Mucosa of descending colon (tissue), 3 donors: ENCODE results near the gene MIGA2. TPM values are rescaled to one million over a fixed set of nuclear protein-coding genes. Genes with fewer than 3 reads are reported as not detected.
A peak's percentile ranks its signal among the peaks of the same experiment; 100 is the strongest.

Experiments
- ATAC-seq: fragments of 200-7000 bp; cut with Tn5 transposase; one replicate; pipeline ENCODE4 v1.9.1; 2020; ENCODE audit warnings: mild to moderate bottlenecking, moderate library complexity
- DNase-seq, 3 donors: peaks; one replicate each; pipeline ENCODE4 v3.0.0-alpha.2; 2020
- H3K36me3 ChIP-seq: fragments of 200-600 bp; one replicate; pipeline ENCODE4 v1.8.0; 2021; ENCODE audit warnings: low read depth, mild to moderate bottlenecking
- H3K4me1 ChIP-seq: fragments of 200-600 bp; one replicate; pipeline ENCODE4 v1.8.0; 2021; ENCODE audit warnings: low read depth, mild to moderate bottlenecking
- H3K4me3 ChIP-seq: fragments of 200-600 bp; one replicate; pipeline ENCODE4 v1.8.0; 2021; ENCODE audit warnings: mild to moderate bottlenecking
- H3K9me3 ChIP-seq: fragments of 200-600 bp; one replicate; pipeline ENCODE4 v1.8.0; 2021; ENCODE audit warnings: mild to moderate bottlenecking
- intact Hi-C, 2 donors: fragments of 100-400 bp; cut with DNase I in 1 of 2; cut with micrococcal nuclease in 1 of 2; formaldehyde crosslinking; loops; one replicate each; pipeline versions ENCODE4 v1.11.0 to v1.11.1; 2022; cut with DNase I, micrococcal nuclease
- total RNA-seq, 3 donors: library from RNA; stranded (reverse); fragmentation: NEBNext Ultra II Directional in 2 of 3; extraction: Animal tissue kit (Norgen Biotek cat#: 25700) in 2 of 3; gene quantifications; one replicate each; pipeline versions ENCODE4 v1.2.1 to v1.2.4, GENCODE V29; 2021 to 2023
- TF ChIP-seq, protein P1 (sequence below): fragments of 200-600 bp; IDR thresholded peaks from one replicate; pipeline ENCODE4 v1.8.0; 2022; ENCODE audit warnings: antibody characterized with exemption, mild to moderate bottlenecking
- donor health status: DM: no; HTN: no; CAD: no; lungs with moderate emphysema.
- donor health status: DM: no; HTN: no; CAD: no.
- donor health status: DM: no; HTN: yes; CAD: no.

The MIGA2 gene
- total RNA-seq, 3 donors from 2014 or later: 56.2 to 89.4 (median 57.1) TPM

- H3K4me3 ChIP-seq: no peak overlapping the region
- no peaks in the 10 kb centered on the region for H3K4me1 ChIP-seq
- TF ChIP-seq, protein P1, sequence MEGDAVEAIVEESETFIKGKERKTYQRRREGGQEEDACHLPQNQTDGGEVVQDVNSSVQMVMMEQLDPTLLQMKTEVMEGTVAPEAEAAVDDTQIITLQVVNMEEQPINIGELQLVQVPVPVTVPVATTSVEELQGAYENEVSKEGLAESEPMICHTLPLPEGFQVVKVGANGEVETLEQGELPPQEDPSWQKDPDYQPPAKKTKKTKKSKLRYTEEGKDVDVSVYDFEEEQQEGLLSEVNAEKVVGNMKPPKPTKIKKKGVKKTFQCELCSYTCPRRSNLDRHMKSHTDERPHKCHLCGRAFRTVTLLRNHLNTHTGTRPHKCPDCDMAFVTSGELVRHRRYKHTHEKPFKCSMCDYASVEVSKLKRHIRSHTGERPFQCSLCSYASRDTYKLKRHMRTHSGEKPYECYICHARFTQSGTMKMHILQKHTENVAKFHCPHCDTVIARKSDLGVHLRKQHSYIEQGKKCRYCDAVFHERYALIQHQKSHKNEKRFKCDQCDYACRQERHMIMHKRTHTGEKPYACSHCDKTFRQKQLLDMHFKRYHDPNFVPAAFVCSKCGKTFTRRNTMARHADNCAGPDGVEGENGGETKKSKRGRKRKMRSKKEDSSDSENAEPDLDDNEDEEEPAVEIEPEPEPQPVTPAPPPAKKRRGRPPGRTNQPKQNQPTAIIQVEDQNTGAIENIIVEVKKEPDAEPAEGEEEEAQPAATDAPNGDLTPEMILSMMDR: peak; percentile 48
- H3K9me3 ChIP-seq: no peaks in the 10 kb centered on the region
- peaks cover 8% of the 10 kb centered on the region for H3K36me3 ChIP-seq
- ATAC-seq (peak; percentile 84), DNase-seq (peak; percentile 50 to 75 (median 66))
- intact Hi-C loops: no loop called here
These were observed 29.9 kb upstream of the MIGA2 start for GRCh38 chr9:129006328-129007034.

DNA sequence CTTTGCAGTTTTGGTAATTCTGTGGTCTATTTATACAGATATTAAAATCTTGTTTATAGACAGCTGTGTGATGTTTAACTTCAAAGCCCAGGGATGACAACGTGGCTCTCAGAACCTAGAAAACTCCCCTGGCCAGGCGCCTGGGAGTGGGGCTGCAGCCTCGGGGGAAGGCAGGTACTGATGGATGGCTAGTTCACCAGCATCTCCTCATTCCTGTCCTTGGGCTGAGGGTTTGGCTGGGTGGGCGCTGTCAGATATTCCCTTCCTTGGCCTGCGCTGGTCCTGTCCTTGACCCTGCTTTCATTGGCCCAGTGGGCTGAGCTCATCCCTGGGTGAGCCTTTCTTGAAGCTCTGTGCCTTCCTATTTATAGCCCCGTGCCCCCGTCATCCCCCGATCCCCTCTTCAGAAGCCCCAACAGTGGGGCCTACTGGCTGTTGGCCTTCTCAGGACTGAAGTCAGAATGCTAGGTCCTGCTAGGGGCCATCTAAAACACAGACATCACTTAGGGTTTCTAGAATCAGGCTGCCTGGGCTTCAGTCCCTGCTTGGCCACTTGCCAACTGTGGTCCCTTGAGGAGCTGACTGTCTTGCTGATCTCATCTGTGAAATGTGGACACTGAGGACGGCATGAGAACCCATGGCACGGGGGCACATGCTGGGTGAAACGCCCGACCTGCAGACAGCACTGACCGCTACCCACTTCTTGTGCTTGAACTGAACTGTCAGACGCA lies 29.2 kb upstream of the MIGA2 start:
- Histone ChIP-seq H3K4me3 (no peak overlapping the region), H3K36me3 (peaks cover 8% of the 10 kb centered on the region), H3K9me3 (no peaks in the 10 kb centered on the region), H3K4me1 (no peaks in the 10 kb centered on the region)
- ATAC-seq: no peak
- TF ChIP-seq, protein P1: no peak
- peak in 1 of 3 donors; percentile 36 for DNase-seq
- intact Hi-C loops: no loop called here

DNA sequence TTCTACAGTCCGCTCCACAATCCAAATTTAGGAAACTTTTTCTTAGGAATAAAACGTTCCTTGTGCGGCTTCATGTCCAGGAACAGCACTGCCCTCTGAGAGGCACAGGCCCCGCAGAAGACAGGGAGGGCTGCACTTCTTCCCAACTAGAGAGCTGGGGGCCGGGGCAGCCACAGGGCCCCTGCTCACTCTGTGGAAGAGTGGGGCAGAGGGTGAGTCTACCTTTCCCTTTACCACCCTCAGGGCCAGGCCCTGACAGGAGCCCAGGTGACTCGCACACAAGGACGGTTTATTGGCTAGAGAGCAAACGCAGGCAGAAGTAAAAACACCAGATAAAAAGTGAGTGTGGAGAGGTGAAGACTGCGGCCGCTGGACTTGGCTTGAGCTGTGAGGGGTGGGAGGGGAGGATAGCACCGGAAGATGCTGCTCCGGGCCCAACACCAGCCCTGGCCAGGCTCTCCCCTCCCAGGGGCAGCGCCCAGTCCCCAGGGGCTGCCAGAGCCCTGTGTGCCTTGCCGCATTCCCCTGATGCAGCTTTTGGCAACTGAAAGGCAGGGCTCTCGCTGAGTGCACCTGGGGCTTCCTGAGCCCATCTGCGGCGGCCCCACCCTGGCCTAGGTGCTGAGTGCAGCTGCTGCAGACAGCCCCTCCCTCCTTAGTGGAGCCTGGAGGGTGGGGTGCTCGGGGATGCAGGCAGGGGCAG lies 28.5 kb upstream of the MIGA2 start:
- TF ChIP-seq, protein P1: no peak
- no peak overlapping the region for H3K4me3 ChIP-seq
- ATAC-seq (no peak), DNase-seq (peak in 1 of 3 donors; percentile 41)
- H3K36me3 ChIP-seq: peaks cover 8% of the 10 kb centered on the region
- H3K9me3 ChIP-seq: no peaks in the 10 kb centered on the region
- intact Hi-C loops: no loop called here
- H3K4me1 ChIP-seq: no peaks in the 10 kb centered on the region

GRCh38 chr9:129008469-129008965 lies 27.9 kb upstream of the MIGA2 start:
- TF ChIP-seq, protein P1: no peak
- DNase-seq (no peak), ATAC-seq (no peak)
- Histone ChIP-seq H3K36me3 (peaks cover 8% of the 10 kb centered on the region), H3K4me3 (no peak overlapping the region), H3K4me1 (no peaks in the 10 kb centered on the region), H3K9me3 (no peaks in the 10 kb centered on the region)
- intact Hi-C loops: no loop called here

- no peak for ATAC-seq
- H3K4me1 ChIP-seq: no peaks in the 10 kb centered on the region
- H3K4me3 ChIP-seq: no peak overlapping the region
- no peak for DNase-seq
- TF ChIP-seq, protein P1: no peak
- no peaks in the 10 kb centered on the region for H3K9me3 ChIP-seq
- peaks cover 8% of the 10 kb centered on the region for H3K36me3 ChIP-seq
- intact Hi-C loops: no loop called here
These were observed 27.3 kb upstream of the MIGA2 start for GRCh38 chr9:129008986-129009583.
